ENCODE data around the gene NUDT11.
A peak's percentile ranks its signal among the peaks of the same experiment; 100 is the strongest.
"Not testable (repeated sequence)": the region's sequence is repeated elsewhere in the genome, so short reads cannot be mapped to it uniquely, and the experiment has no call there.

Gene NUDT11
- 0 to 2.0 (median 0.50) reads per million in 4 donors for total RNA-seq

- peak in 2 of 5 donors; percentile 4 to 27 for DNase-seq
These were observed at the start of gene NUDT11 for GRCh38 chrX:51496501-51497291. Gene NUDT11, minus strand, starts transcription at chrX:51496592. Its CDS starts 148 bp downstream, at chrX:51496444.

DNA sequence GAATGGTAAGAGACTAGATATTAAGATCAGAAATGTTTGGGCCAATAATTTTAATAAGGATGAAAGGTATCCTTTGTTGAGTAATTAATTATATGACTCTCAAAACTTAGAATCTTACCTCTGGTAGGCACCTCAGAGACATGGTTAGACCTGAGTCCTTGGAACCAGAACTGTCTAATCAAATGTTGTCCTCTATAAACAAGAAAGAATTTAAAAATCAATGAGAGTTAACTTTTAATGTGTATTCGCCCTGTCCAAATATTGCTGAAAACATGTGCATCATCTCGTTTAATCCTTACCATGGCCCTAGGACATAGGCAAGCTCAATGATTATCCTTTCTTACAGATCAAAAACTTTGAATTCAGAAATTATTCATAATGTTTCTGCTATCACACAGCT, 24.0 kb upstream of the NUDT11 start:
- no peak for DNase-seq

DNA sequence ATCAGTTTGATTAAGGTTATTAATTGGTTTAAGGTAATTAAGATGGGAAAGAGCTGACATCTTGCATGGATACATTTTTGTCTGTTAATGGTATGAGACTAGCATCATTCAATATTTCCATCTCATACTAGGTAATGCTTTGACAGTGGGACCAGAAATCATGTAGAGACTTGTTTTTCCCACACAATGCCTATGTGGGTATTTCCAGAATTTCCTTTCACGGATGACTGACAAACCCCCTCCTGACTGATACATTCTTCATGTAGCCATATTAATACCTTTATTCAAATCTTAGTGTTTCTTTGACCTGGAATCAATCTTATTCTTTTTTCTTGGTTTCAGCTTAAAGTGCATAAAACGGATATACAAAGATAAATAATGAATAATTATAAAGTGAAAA, 22.7 kb upstream of the NUDT11 start:
- DNase-seq, result not testable (repeated sequence)

DNA sequence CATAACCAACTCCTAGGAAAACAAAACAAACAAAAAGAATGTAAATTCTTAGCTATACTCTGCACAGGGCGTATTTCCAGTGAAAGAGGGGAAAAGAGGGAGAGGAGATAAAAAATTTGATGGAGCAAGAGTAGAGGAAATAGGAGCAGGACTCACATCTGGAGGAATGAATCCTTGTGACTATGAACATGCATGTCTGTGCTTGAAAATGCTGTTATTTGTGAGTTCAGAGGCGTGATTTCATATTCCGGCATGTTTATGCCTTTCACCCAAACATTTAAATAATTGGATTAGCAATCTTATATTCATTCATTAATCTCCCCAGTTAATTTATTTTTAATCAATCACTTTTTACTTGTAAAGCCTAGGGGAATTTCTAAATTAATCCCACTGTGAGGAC, 11.2 kb upstream of the NUDT11 start:
- no peak for DNase-seq

DNA sequence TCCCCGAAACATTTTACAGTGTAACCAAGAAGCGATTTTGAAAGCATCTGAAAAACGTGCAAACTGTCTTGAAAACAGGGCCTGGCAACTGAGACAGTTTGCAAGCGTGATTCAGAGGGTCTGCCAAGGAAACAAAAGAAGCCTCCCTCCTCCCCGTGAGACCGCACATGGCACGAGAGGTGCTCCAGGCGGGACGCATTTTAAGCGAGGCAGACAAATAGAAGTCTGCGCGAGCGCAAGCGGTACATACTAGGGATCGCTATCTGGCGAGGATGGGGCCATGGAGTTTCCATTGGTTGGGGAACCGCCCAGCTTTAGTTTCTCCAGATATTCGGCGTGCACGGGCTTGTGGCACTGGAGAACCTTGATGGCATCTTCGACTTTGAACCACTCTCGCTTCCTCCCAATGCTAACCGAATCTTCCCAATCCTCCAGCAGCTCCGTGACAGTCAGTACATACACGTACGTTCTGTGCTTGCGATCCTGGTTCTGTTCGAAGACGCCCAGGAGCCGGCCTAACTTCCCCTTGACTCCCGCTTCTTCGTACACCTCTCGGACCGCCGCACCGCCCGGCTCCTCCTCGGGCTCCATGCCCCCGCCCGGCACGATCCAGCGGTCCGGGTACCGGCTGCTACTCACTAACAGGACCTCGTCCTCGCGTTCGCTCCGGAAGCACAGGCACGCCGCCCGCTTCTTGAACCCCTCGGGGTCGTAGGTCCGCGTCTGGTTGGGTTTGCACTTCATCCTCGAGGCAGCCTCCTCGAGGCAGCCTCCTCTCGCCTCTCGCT, 497 bp downstream of the NUDT11 start:
- not testable (repeated sequence) for DNase-seq

DNA sequence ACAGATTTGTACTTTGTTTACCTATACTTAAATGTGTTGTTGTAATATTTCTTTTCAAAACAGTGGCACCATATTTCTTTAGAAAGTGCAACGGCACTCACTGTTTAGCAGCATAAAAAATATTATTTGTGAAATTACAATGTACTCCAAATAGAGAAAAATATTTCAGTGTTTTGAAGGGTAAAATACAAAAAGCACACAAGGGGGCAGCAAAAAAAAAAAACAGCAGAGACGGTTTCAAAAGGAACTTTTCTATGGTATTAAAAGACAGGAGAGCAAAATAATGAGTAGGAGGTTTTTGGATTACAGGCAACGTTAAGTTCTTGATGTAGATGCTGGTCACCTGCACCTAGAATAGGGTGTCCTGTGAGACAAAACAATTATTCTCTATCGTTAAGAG, 2.0 kb downstream of the NUDT11 start:
- DNase-seq, result no peak

DNA sequence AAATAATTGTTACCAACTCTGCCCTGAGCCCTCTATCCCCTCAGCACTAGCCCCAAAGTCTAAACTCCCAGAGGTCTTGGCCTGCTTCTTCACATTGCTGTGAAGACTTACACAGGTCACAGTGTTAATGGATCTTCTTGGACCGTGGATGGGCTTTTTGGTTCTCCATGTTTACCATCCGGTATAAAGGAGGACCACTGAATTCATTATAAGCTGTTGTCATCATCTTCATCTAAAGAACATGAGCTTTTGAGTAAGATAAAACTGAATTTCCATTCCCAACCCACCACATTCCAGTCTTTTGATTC, 8.5 kb downstream of the NUDT11 start:
- no peak for DNase-seq

GRCh38 chrX:51484616-51485015, 11.8 kb downstream of the NUDT11 start:
- no peak for DNase-seq

- DNase-seq, result not testable (repeated sequence)
These were observed 14.0 kb downstream of the NUDT11 start for GRCh38 chrX:51482411-51482810.

GRCh38 chrX:51476930-51477329, 19.5 kb downstream of the NUDT11 start:
- DNase-seq, result no peak

DNA sequence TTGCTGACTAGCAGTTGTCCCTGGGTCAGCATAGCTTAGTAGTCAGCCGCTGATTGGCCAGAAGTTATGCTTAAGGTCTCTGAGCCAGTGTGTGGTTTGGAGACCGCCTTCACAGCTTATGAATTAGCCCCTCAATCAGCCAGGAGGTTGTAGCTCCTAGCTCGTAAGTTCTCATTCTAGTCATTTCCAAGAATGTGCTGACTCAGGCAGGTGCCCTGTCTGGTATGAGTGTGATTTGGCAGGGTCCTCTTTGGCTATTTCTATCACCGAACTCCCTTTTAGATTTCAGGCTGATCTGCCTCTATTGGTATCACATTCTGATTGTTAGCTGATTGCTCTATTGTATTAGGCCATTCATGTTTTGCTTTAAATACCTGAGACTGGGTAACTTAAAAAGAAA, 33.1 kb downstream of the NUDT11 start:
- no peak for DNase-seq

GRCh38 chrX:51461053-51462044, 35.0 kb downstream of the NUDT11 start:
- DNase-seq, result peak in 2 of 5 donors; percentile 9 to 30

DNA sequence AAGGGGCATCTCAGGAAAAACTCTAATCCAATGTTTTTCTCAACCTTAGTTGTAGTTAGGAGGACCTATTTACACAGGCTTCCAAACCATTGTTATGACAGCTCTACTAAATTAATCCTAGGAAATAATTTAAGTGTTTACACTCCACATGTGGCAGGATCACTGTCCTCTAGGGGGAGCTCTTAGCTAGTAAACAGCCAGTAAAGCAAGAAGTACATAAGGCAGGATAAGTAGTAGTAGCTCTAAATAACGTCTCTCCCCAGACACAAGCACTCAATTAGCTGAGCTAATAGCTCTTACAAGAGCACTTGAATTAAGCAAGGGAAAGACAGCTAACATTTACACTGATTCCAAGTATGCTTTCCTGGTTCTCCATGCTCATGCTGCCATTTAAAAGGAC, 37.3 kb downstream of the NUDT11 start:
- DNase-seq, result peak in 1 of 5 donors; percentile 33

DNA sequence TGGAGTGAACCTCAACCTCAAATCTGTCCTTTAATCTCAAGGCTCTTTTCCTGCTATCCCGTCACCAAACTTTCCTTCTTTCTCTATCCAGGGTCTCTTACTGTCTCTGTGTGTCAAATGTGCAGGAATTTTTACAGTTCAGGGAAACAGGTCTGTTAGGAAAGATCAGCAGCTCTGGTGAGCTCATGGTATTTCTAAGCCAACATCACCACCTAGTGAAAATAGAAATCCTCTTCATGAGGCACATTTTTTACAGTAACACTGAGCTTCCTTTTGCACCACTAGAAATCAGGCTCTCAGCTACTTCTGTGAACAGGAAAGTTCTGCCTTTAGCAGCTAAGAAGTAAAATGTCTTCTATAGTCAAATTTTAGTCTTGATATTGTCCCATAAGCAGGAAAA, 39.6 kb downstream of the NUDT11 start:
- DNase-seq, result no peak

DNA sequence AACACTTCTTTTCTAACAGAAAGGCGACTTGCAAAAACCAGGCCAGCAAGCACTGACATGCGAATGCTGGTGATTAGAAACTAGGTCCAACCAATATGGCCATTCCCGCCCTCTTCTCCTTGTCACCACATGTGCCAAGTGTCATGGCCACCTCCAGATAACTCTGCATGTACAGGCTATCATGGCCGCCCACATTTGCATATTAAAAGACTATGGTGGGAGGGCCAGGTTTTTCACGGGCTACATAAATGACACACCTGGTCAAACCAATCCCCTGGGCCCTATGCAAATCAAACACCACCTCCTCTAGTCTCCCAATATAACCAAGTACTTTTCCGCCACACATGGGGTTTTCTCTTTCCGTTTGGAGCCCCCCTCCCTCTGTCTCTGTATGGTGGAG, 40.1 kb downstream of the NUDT11 start:
- no peak for DNase-seq

DNA sequence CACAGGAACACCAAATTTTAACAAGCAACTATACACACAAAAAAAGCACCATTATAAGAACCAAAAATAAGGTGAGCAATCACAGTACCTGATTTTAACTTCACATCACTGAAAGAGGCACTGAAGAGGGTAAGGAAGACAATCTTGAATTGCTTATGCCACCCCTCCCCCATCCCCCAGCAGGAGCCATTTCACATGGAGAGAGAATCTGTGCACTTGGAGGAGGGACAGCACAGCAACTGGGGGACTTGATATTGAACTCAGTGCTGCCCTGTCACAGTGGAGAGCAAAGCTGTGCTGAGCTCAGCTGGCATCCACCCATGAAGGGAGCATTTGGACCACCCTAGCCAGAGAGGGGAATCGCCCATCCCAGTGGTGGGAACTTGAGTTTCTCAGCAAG, 56.0 kb downstream of the NUDT11 start:
- DNase-seq, result no peak

All from T-helper 1 cell (primary cell).